GM12878 (cell line): Measurements from ENCODE around the gene SPATA24. TPM values are rescaled to one million over a fixed set of nuclear protein-coding genes. Genes with fewer than 3 reads are reported as not detected.

Source experiments
- ATAC-seq: fragments of 200-7000 bp; cut with Tn5 transposase; 3 replicates; pipeline ENCODE4 v1.9.1; 2020; ENCODE audit warnings: mild to moderate bottlenecking, moderate library complexity
- BruUV-seq: library from RNA; stranded (reverse); fragments of 400-500 nt; replicated peaks from 2 replicates; lab custom pipeline; 2021; lab: Mats Ljungman, UMichigan
- CTCF ChIA-PET: fragments of 300-600 bp; sonication (Branson Sonifier 250); formaldehyde crosslinking; extraction: SDS; loops from one replicate; lab custom pipeline; 2021; ENCODE audit warnings: inconsistent platforms; lab: Yijun Ruan, JAX
- POLR2A ChIA-PET: fragments of 350-600 bp; formaldehyde crosslinking; extraction: SDS; loops from one replicate; lab custom pipeline; 2021; ENCODE audit warnings: inconsistent platforms; lab: Charles Lee
- RAD21 ChIA-PET: fragments of 300-600 bp; sonication (Branson Sonifier 250); formaldehyde crosslinking; loops from one replicate; lab custom pipeline; 2023; ENCODE audit warnings: antibody characterized with exemption; ENCODE audit not compliant: unreplicated experiment; lab: Charles Lee
- SMC1A ChIA-PET: fragments of 300-600 bp; sonication (Branson Sonifier 250); formaldehyde crosslinking; loops from one replicate; lab custom pipeline; 2023; ENCODE audit not compliant: unreplicated experiment, uncharacterized antibody; lab: Charles Lee
- DNase-seq: peaks from one replicate; pipeline ENCODE4 v3.0.0-alpha.2; 2011; ENCODE audit warnings: low read depth, low spot score
- FAIRE-seq: peaks from 3 replicates; lab custom pipeline; 2011; peaks lifted over from hg19 to GRCh38; lab: Jason Lieb, UNC
- H2AFZ ChIP-seq: 2 replicates; pipeline ENCODE4 v1.6.0; 2011; ENCODE audit warnings: low read depth, low read length, control low read depth; ENCODE audit not compliant: control insufficient read depth
- H3K27ac ChIP-seq: 2 replicates; pipeline ENCODE4 v1.5.1; 2011; ENCODE audit warnings: control low read depth; ENCODE audit not compliant: control insufficient read depth, insufficient read depth
- H3K27me3 ChIP-seq, 2 experiments: replicated peaks in 1 of 2; 2 replicates each; pipeline versions ENCODE4 v1.6.0 to v1.6.1; 2011; ENCODE audit warnings: low read length in 1 of 2; ENCODE audit not compliant: control insufficient read depth in 2 of 2, insufficient read depth in 2 of 2
- H3K36me3 ChIP-seq, 2 experiments: 2 replicates each; pipeline ENCODE4 v1.5.1; 2011; ENCODE audit warnings: low read length in 1 of 2; ENCODE audit not compliant: control insufficient read depth in 2 of 2, insufficient read depth in 2 of 2
- H3K4me1 ChIP-seq: 2 replicates; pipeline ENCODE4 v1.6.1; 2011; ENCODE audit warnings: mild to moderate bottlenecking, low read length, moderate library complexity, mixed read lengths; ENCODE audit not compliant: control insufficient read depth, insufficient read depth
- H3K4me2 ChIP-seq: 2 replicates; pipeline ENCODE4 v1.6.0; 2011; ENCODE audit warnings: control low read depth; ENCODE audit not compliant: control insufficient read depth, insufficient read depth
- H3K4me3 ChIP-seq: fragments of 200-600 bp; sonication (generic); 2 replicates; pipeline ENCODE4 v1.5.1; 2016
- H3K79me2 ChIP-seq: 2 replicates; pipeline ENCODE4 v1.6.0; 2011; ENCODE audit warnings: low read length; ENCODE audit not compliant: control insufficient read depth, insufficient read depth
- H3K9ac ChIP-seq: 2 replicates; pipeline ENCODE4 v1.8.0; 2011; ENCODE audit warnings: low read length, control low read depth, mixed read lengths; ENCODE audit not compliant: control insufficient read depth, insufficient read depth
- H3K9me3 ChIP-seq: replicated peaks from 3 replicates; pipeline ENCODE4 v1.5.1; 2011; ENCODE audit warnings: mild to moderate bottlenecking, low read length; ENCODE audit not compliant: control insufficient read depth, insufficient read depth
- H4K20me1 ChIP-seq: 2 replicates; pipeline ENCODE4 v1.6.0; 2011; ENCODE audit not compliant: control insufficient read depth, insufficient read depth
- CBFB ChIP-seq: IDR thresholded peaks from 2 replicates; pipeline ENCODE4 v1.6.1; 2016; ENCODE audit warnings: antibody characterized with exemption, low read depth
- E2F8 ChIP-seq: fragments of 450-650 bp; IDR thresholded peaks from 2 replicates; pipeline ENCODE4 v1.6.1; 2018; ENCODE audit warnings: mild to moderate bottlenecking, low read depth, moderate library complexity; ENCODE audit not compliant: partially characterized antibody
- NFIC ChIP-seq: IDR thresholded peaks from 2 replicates; pipeline ENCODE4 v1.6.1; 2012; ENCODE audit warnings: low read depth, mild to moderate bottlenecking, inconsistent platforms, low read length, moderate library complexity
- PKNOX1 ChIP-seq: fragments of 450-650 bp; IDR thresholded peaks from 2 replicates; pipeline ENCODE4 v1.6.1; 2016; ENCODE audit warnings: mild to moderate bottlenecking
- POLR2AphosphoS2 ChIP-seq: IDR thresholded peaks from 2 replicates; pipeline ENCODE4 v1.6.1; 2011; ENCODE audit warnings: low read depth, mild to moderate bottlenecking, low read length, improper control_type of control experiment, moderate library complexity
- SMAD5 ChIP-seq: IDR thresholded peaks from 2 replicates; pipeline ENCODE4 v1.6.1; 2016; ENCODE audit warnings: antibody characterized with exemption, low read depth
- WGBS: methylation state at CpG from one replicate; pipeline ENCODE4 v1.1.6; 2016; ENCODE audit warnings: low lambda C conversion rate; ENCODE audit not compliant: insufficient replicate concordance, insufficient coverage; ENCODE audit errors: missing lambda C conversion rate; 5-methylcytosine and 5-hydroxymethylcytosine counted together
- in situ Hi-C: fragments of 300-500 bp; cut with MboI; formaldehyde crosslinking; loops from 9 replicates; pipeline ENCODE4 v1.14.3; 2018; ENCODE audit warnings: mixed read lengths
- intact Hi-C: fragments of 100-400 bp; cut with micrococcal nuclease; formaldehyde crosslinking; loops from one replicate; pipeline ENCODE4 v1.14.2; 2022; ENCODE audit not compliant: unreplicated experiment
- polyA plus RNA-seq, 11 experiments: library from polyadenylated mRNA; depleted of rRNA in 4 of 11; unstranded in 6 of 11; stranded (reverse) in 5 of 11; fragments of >200 nt; fragmentation: Nextera tagmentation in 4 of 11; fragmentation: Illumina TruSeq in 1 of 11; extraction: Ambion mirVana in 4 of 11; extraction: Trizol in 1 of 11; gene quantifications; 1 replicate in 1 of 11; 2 replicates in 10 of 11; pipeline versions ENCODE4 v1.2.1 to v1.2.3, GENCODE V29; 2011 to 2016; ENCODE audit warnings: inconsistent platforms in 2 of 11, missing spikeins in 2 of 11, low read depth in 1 of 11
- total RNA-seq, 4 experiments: library from RNA; depleted of rRNA in 3 of 4; stranded (reverse); fragments of >200 nt in 3 of 4; fragmentation: Illumina TruSeq in 1 of 4; extraction: Trizol in 1 of 4; gene quantifications; 2 replicates each; pipeline versions ENCODE4 v1.2.1 to v1.2.3, GENCODE V29; 2013 to 2021

SPATA24 gene
- total and polyA plus RNA-seq, 10 of the 15 experiments (the other 5 are each of a cell fraction or from before 2014, with no cell fraction given), result 4.1 to 9.8 (median 7.3) TPM

GRCh38 chr5:139395844-139396640, 7.8 kb downstream of the SPATA24 start (continued):
- no peak for TF ChIP-seq SMAD5
- no peak for TF ChIP-seq NFIC
- no peak for TF ChIP-seq E2F8
- no peak for TF ChIP-seq CBFB
- TF ChIP-seq, all 136 proteins: peak for 14

GRCh38 chr5:139394654-139395566, 9.0 kb downstream of the SPATA24 start, which contains the start of gene PROB1:
PROB1 (minus strand) TSS chr5:139395104; CDS start chr5:139395081, 23 bp downstream.
- Histone ChIP-seq H2AFZ (peak within 1 kb of the TSS; percentile 68), H3K4me1 (peaks cover 54% of the 10 kb centered on the region), H3K79me2 (peaks cover 60% of the 10 kb centered on the region), H3K4me2 (peak within 1 kb of the TSS; percentile 73), H3K27ac (peak within 1 kb of the TSS; percentile 90), H4K20me1 (no peaks in the 10 kb centered on the region), H3K36me3 (peaks cover 0 to 7% of the 10 kb centered on the region in 2 experiments; a peak in 1 of 4 replicates), H3K27me3 (no peaks in the 10 kb centered on the region), H3K9ac (peak within 1 kb of the TSS; percentile 97), H3K4me3 (peak within 1 kb of the TSS; percentile 87), H3K9me3 (no peaks in the 10 kb centered on the region)
- in situ Hi-C loops (no loop called here), intact Hi-C loops (loop anchor here (5.0 kb wide), 3 partner anchors 103 to 143 kb away; partner anchors contain the start of gene MATR3)
- BruUV-seq, result no TSS peak
- RAD21 ChIA-PET, result interaction anchor here (0.6 to 2.2 kb wide), 8 partner anchors 19 to 144 kb away, joined by 3 to 14 read pairs (median 4); no protein-coding TSS in a partner anchor
- FAIRE-seq, result no peak
- TF ChIP-seq POLR2AphosphoS2, result 0 out of 2 replicates have a peak, but pooled peaks have one; percentile 11
- no peak for TF ChIP-seq PKNOX1
- CTCF ChIA-PET, result interaction anchor here (0.8 to 1.9 kb wide), 8 partner anchors 9 to 237 kb away, joined by 3 to 10 read pairs (median 3); partner anchors contain the start of gene SPATA24
- SMC1A ChIA-PET, result interaction anchor here (1.1 to 3.9 kb wide), 6 partner anchors 20 to 119 kb away, joined by 3 to 15 read pairs (median 5); no protein-coding TSS in a partner anchor
- ATAC-seq, result no peak
- 89% methylated on average over 60 of the region's 76 CpGs for WGBS
- POLR2A ChIA-PET, result interaction anchor here (1.0 to 1.4 kb wide), 4 partner anchors 11 to 119 kb away, joined by 3 to 5 read pairs (median 4); no protein-coding TSS in a partner anchor
- DNase-seq, result no peak
